Measurements from ENCODE around the gene ART1.
"Not testable (repeated sequence)": the region's sequence is repeated elsewhere in the genome, so short reads cannot be mapped to it uniquely, and the experiment has no call there.

GRCh38 chr11:3657331-3657730 is 12.4 kb downstream of the ART1 start:
- TF ChIP-seq YY1 (IDR thresholded peaks at IDR 0.05; ENCODE audit: insufficient read depth, insufficient read length); SUZ12 (IDR thresholded peaks at IDR 0.05; ENCODE audit: extremely low read depth, insufficient read depth, insufficient read length); ZNF274 (IDR thresholded peaks at IDR 0.05; ENCODE audit: low read depth, low read length): not testable (repeated sequence)

Data from NT2/D1 (cell line).